ENCODE measurements around the gene GMNN. TPM values are rescaled to one million over a fixed set of nuclear protein-coding genes. Genes with fewer than 3 reads are reported as not detected.
"Not testable (repeated sequence)": the region's sequence is repeated elsewhere in the genome, so short reads cannot be mapped to it uniquely, and the experiment has no call there.

GMNN gene
- polyA plus RNA-seq (2013) = 54.8 and 55.8 TPM in 2 replicates

- Histone ChIP-seq H3K4me2 (ENCODE audit: low read length) (peak within 1 kb of the TSS; percentile 64), H4K12ac (ENCODE audit: low read depth, low read length) (peak within 1 kb of the TSS; percentile 97), H3K36me3 (ENCODE audit: control insufficient read depth in 1 of 2, insufficient read depth in 2 of 2, low read length in 2 of 2) (peaks cover 0 to 3% of the 10 kb centered on the region in 2 experiments), H3K27me3 (ENCODE audit: insufficient read depth, low read length) (no peaks in the 10 kb centered on the region), H3K14ac (ENCODE audit: low read length) (peak within 1 kb of the TSS; percentile 98), H3K18ac (ENCODE audit: low read length) (peak within 1 kb of the TSS; percentile 93), H3K23ac (ENCODE audit: low read length) (no peak within 1 kb of the TSS), H2BK120ac (ENCODE audit: insufficient read depth, low read length, poor library complexity) (peak within 1 kb of the TSS; percentile 91), H2BK5ac (ENCODE audit: low read depth, low read length, poor library complexity) (peak within 1 kb of the TSS; percentile 93), H2AK5ac (ENCODE audit: low read length) (peak within 1 kb of the TSS; percentile 90), H4K91ac (ENCODE audit: low read depth, low read length) (peak within 1 kb of the TSS; percentile 97), H2AFZ (ENCODE audit: insufficient read depth, low read length, poor library complexity) (peak within 1 kb of the TSS; percentile 100), H4K8ac (ENCODE audit: low read depth, low read length) (peak within 1 kb of the TSS; percentile 96), H3K4ac (ENCODE audit: low read depth, low read length) (peak within 1 kb of the TSS; percentile 86), H3K9me3 (ENCODE audit: insufficient read depth, low read depth, low read length) (no peaks in the 10 kb centered on the region), H3K4me1 (ENCODE audit: control insufficient read depth in 1 of 2, insufficient read depth in 2 of 2, low read length in 2 of 2) (peaks cover 3% of the 10 kb centered on the region in 2 experiments), H2BK12ac (ENCODE audit: low read length) (peak within 1 kb of the TSS; percentile 19), H3K27ac (ENCODE audit: low read depth, low read length) (peak within 1 kb of the TSS; percentile 87), H3K9ac (ENCODE audit: low read length) (peak within 1 kb of the TSS; percentile 91), H3K79me1 (ENCODE audit: low read length) (peaks cover 5% of the 10 kb centered on the region), H3K4me3 (ENCODE audit: low read depth, low read length) (peak within 1 kb of the TSS; percentile 98), H3K79me2 (ENCODE audit: control insufficient read depth, insufficient read depth, low read length, poor library complexity) (peaks cover 14% of the 10 kb centered on the region)
- DNase-seq = peak; percentile 97 to 99
- WGBS (ENCODE audit: extremely low coverage, insufficient coverage, insufficient read length) = no CpG with 5 or more reads among the region's 75 CpGs
Observed at GRCh38 chr6:24774696-24775519, at the start of gene GMNN. TSS of gene GMNN (plus strand) at chr6:24774937. CDS start at chr6:24777247, 2,310 bp downstream.

DNA sequence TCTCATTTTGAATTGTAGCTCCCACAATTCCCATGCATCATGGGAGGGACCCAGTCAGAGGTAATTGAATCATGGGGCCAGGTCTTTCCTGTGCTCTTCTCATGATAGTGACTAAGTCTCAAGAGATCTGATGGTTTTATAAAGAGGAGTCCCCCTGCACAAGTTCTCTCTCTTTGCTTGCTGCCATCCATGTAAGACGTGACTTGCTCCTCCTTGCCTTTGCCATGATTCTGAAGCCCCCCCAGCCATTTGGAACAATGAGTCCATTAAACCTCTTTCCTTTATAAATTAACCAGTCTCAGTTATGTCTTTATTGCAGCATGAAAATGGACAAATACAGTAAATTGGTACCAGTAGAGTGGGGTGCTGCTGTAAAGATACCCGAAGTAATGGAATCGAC, 44.1 kb upstream of the GMNN start:
- not testable (repeated sequence) for H3K23ac ChIP-seq (ENCODE audit: low read length); H4K12ac ChIP-seq (ENCODE audit: low read depth, low read length)
- WGBS (ENCODE audit: extremely low coverage, insufficient coverage, insufficient read length) = no CpG with 5 or more reads among the region's 3 CpGs

DNA sequence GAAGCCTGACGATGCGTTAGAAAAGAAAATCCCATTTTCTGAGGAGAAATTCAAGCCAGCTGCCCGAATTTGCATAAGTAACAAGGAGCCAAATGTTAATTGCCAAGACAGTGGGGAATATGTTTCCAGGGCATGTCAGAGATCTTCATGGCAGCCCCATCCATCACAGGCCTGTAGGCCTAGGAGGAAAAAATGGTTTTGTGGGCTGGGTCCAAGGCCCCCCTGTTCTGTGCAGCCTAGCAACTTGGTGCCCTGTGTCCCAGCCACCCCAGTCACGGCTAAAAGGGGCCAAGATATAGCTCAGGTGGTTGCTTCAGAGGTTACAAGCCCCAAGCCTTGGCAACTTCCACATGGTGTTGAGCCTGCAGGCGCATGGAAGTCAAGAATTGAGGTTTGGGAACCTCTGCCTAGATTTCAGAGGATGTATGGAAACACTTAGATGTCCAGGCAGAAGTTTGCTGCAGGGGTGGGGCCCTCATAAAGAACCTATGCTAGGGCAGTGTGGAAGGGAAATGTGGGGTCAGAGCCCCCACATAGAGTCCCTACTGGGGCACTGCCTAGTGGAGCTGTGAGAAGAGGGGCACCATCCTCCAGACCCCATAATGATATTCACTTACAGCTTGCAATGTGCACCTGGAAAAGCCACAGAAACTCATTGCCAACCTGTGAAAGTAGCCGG, 43.1 kb upstream of the GMNN start:
- H3K4ac ChIP-seq (ENCODE audit: low read depth, low read length); H3K14ac ChIP-seq (ENCODE audit: low read length); DNase-seq; H4K12ac ChIP-seq (ENCODE audit: low read depth, low read length); H3K79me2 ChIP-seq (ENCODE audit: control insufficient read depth, insufficient read depth, low read length, poor library complexity); H2BK5ac ChIP-seq (ENCODE audit: low read depth, low read length, poor library complexity); H3K27ac ChIP-seq (ENCODE audit: low read depth, low read length); H2AK5ac ChIP-seq (ENCODE audit: low read length); H2AFZ ChIP-seq (ENCODE audit: insufficient read depth, low read length, poor library complexity); H3K36me3 ChIP-seq (ENCODE audit: control insufficient read depth in 1 of 2, insufficient read depth in 2 of 2, low read length in 2 of 2); H2BK120ac ChIP-seq (ENCODE audit: insufficient read depth, low read length, poor library complexity); H3K9me3 ChIP-seq (ENCODE audit: insufficient read depth, low read depth, low read length); H3K23ac ChIP-seq (ENCODE audit: low read length); H4K8ac ChIP-seq (ENCODE audit: low read depth, low read length); H4K91ac ChIP-seq (ENCODE audit: low read depth, low read length); H2BK12ac ChIP-seq (ENCODE audit: low read length); H3K79me1 ChIP-seq (ENCODE audit: low read length); H3K4me3 ChIP-seq (ENCODE audit: low read depth, low read length); H3K27me3 ChIP-seq (ENCODE audit: insufficient read depth, low read length); H3K18ac ChIP-seq (ENCODE audit: low read length); H3K4me1 ChIP-seq (ENCODE audit: control insufficient read depth in 1 of 2, insufficient read depth in 2 of 2, low read length in 2 of 2); H3K4me2 ChIP-seq (ENCODE audit: low read length): not testable (repeated sequence)
- no CpG with 5 or more reads among the region's 6 CpGs for WGBS (ENCODE audit: extremely low coverage, insufficient coverage, insufficient read length)
- peak overlapping the region; percentile 69 for H3K9ac ChIP-seq (ENCODE audit: low read length)

More for the DNA sequence above, 44.1 kb upstream of the GMNN start:
- H3K27ac ChIP-seq (ENCODE audit: low read depth, low read length); H4K8ac ChIP-seq (ENCODE audit: low read depth, low read length); H3K4me1 ChIP-seq (ENCODE audit: control insufficient read depth in 1 of 2, insufficient read depth in 2 of 2, low read length in 2 of 2); H3K27me3 ChIP-seq (ENCODE audit: insufficient read depth, low read length); DNase-seq; H2BK5ac ChIP-seq (ENCODE audit: low read depth, low read length, poor library complexity); H3K18ac ChIP-seq (ENCODE audit: low read length); H3K9ac ChIP-seq (ENCODE audit: low read length); H3K79me1 ChIP-seq (ENCODE audit: low read length); H3K9me3 ChIP-seq (ENCODE audit: insufficient read depth, low read depth, low read length); H3K4me2 ChIP-seq (ENCODE audit: low read length); H4K91ac ChIP-seq (ENCODE audit: low read depth, low read length); H3K79me2 ChIP-seq (ENCODE audit: control insufficient read depth, insufficient read depth, low read length, poor library complexity); H2AFZ ChIP-seq (ENCODE audit: insufficient read depth, low read length, poor library complexity); H3K36me3 ChIP-seq (ENCODE audit: control insufficient read depth in 1 of 2, insufficient read depth in 2 of 2, low read length in 2 of 2); H3K14ac ChIP-seq (ENCODE audit: low read length); H2BK12ac ChIP-seq (ENCODE audit: low read length); H2BK120ac ChIP-seq (ENCODE audit: insufficient read depth, low read length, poor library complexity); H2AK5ac ChIP-seq (ENCODE audit: low read length); H3K4me3 ChIP-seq (ENCODE audit: low read depth, low read length); H3K4ac ChIP-seq (ENCODE audit: low read depth, low read length): not testable (repeated sequence)

DNA sequence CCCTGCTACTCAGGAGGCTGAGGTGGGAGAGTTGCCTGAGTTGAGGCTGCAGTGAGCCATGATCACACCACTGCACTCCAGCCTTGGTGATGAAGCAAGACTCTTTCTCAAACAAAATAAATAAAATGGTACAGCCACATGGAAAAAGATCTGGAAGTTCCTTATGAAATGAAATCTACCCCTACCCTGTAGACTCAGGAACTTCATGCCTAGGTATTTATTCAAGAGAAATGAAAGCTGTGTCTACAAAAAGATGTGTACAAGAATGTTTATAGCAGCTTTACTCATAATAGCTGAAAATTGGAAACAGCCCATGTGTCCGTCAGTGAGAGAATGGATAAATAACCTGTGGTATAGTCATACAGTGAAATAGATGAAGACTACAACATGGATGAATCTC, 40.6 kb upstream of the GMNN start:
- H2AFZ ChIP-seq (ENCODE audit: insufficient read depth, low read length, poor library complexity) = no peak overlapping the region
- no peaks in the 10 kb centered on the region for H3K4me1 ChIP-seq (ENCODE audit: control insufficient read depth in 1 of 2, insufficient read depth in 2 of 2, low read length in 2 of 2)
- no peaks in the 10 kb centered on the region for H3K79me2 ChIP-seq (ENCODE audit: control insufficient read depth, insufficient read depth, low read length, poor library complexity)
- H3K18ac ChIP-seq (ENCODE audit: low read length) = no peak overlapping the region
- H2BK120ac ChIP-seq (ENCODE audit: insufficient read depth, low read length, poor library complexity) = no peak overlapping the region
- H3K4me3 ChIP-seq (ENCODE audit: low read depth, low read length) = no peak overlapping the region
- no peaks in the 10 kb centered on the region for H3K27me3 ChIP-seq (ENCODE audit: insufficient read depth, low read length)
- no peak overlapping the region for H4K91ac ChIP-seq (ENCODE audit: low read depth, low read length)
- H4K12ac ChIP-seq (ENCODE audit: low read depth, low read length) = no peak overlapping the region
- no peak overlapping the region for H2AK5ac ChIP-seq (ENCODE audit: low read length)
- no peak overlapping the region for H2BK5ac ChIP-seq (ENCODE audit: low read depth, low read length, poor library complexity)
- H3K36me3 ChIP-seq (ENCODE audit: control insufficient read depth in 1 of 2, insufficient read depth in 2 of 2, low read length in 2 of 2) = no peaks in the 10 kb centered on the region
- H3K9ac ChIP-seq (ENCODE audit: low read length) = no peak overlapping the region
- no peak for DNase-seq
- peaks cover 6% of the 10 kb centered on the region for H3K9me3 ChIP-seq (ENCODE audit: insufficient read depth, low read depth, low read length)
- H3K14ac ChIP-seq (ENCODE audit: low read length) = no peak overlapping the region
- H3K79me1 ChIP-seq (ENCODE audit: low read length) = no peaks in the 10 kb centered on the region
- H3K23ac ChIP-seq (ENCODE audit: low read length) = no peak overlapping the region
- no peak overlapping the region for H3K27ac ChIP-seq (ENCODE audit: low read depth, low read length)
- no peak overlapping the region for H3K4me2 ChIP-seq (ENCODE audit: low read length)
- no CpG with 5 or more reads among the region's 1 CpG for WGBS (ENCODE audit: extremely low coverage, insufficient coverage, insufficient read length)
- H4K8ac ChIP-seq (ENCODE audit: low read depth, low read length) = no peak overlapping the region
- no peak overlapping the region for H3K4ac ChIP-seq (ENCODE audit: low read depth, low read length)
- H2BK12ac ChIP-seq (ENCODE audit: low read length) = no peak overlapping the region
